Panc1 (cell line): ENCODE results near the gene MS4A8.

Experiments used
- CTCF ChIP-seq: fragments of 450-650 bp; IDR thresholded peaks from 2 replicates; pipeline ENCODE4 v1.5.1; 2017; ENCODE audit warnings: mild to moderate bottlenecking
- REST ChIP-seq, 2 experiments: IDR thresholded peaks; 2 replicates each; pipeline ENCODE4 v1.6.1; 2011 to 2012; ENCODE audit warnings: low read depth in 2 of 2, control low read depth in 1 of 2, low read length in 1 of 2, mild to moderate bottlenecking in 1 of 2, moderate library complexity in 1 of 2; ENCODE audit not compliant: insufficient read depth in 1 of 2
- TCF7L2 ChIP-seq: IDR thresholded peaks from 2 replicates; pipeline ENCODE4 v1.6.1; 2011; ENCODE audit warnings: mild to moderate bottlenecking, low read depth, low read length, inconsistent platforms

- TF ChIP-seq REST (IDR thresholded peaks at IDR 0.05; ENCODE audit: insufficient read depth in 1 of 2, low read depth in 2 of 2, low read length in 1 of 2) (no peak), CTCF (no peak), TCF7L2 (no peak)
These were observed 42.0 kb downstream of the MS4A8 start for GRCh38 chr11:60741421-60741820.
